ENCODE data around the gene MRPS12. TPM values are rescaled to one million over a fixed set of nuclear protein-coding genes. Genes with fewer than 3 reads are reported as not detected.
A peak's percentile ranks its signal among the peaks of the same experiment; 100 is the strongest.

The MRPS12 gene
- total and polyA plus RNA-seq, 9 of the 15 experiments (the other 6 are each of a cell fraction or from before 2014, with no cell fraction given), result 8.1 to 174 (median 52.0) TPM

- TF ChIP-seq TAF7 (tag; IDR thresholded peaks at IDR 0.05) (no peak), HDAC8 (tag; IDR thresholded peaks at IDR 0.05) (peak; percentile 42; the same call in 1 of the 2 replicates), CSDE1 (IDR thresholded peaks at IDR 0.05) (no peak), ZBTB1 (CRISPR knock-in tag; IDR thresholded peaks at IDR 0.05; ENCODE audit: borderline replicate concordance, low read depth) (peak; percentile 17; the same call in 1 of the 2 replicates), ATF1 (CRISPR knock-in tag; IDR thresholded peaks at IDR 0.05) (no peak), ATF1 (tag; IDR thresholded peaks at IDR 0.05) (no peak; the same call in 1 of the 2 replicates), PHB (CRISPR knock-in tag; IDR thresholded peaks at IDR 0.05) (no peak), MLX (CRISPR knock-in tag; conservative IDR thresholded peaks at IDR 0.05) (no peak), SMARCC2 (IDR thresholded peaks at IDR 0.05; ENCODE audit: low read depth) (no peak), E2F6 (IDR thresholded peaks at IDR 0.05; ENCODE audit: borderline replicate concordance in 1 of 2, extremely low read depth in 1 of 2, insufficient read depth in 1 of 2, insufficient read length in 1 of 2, low read depth in 1 of 2, low read length in 1 of 2, poor library complexity in 1 of 2, severe bottlenecking in 1 of 2) (peak; percentile 72 to 77), RNF219 (CRISPR knock-in tag; IDR thresholded peaks at IDR 0.05) (no peak), ZBTB49 (CRISPR knock-in tag; IDR thresholded peaks at IDR 0.05; ENCODE audit: borderline replicate concordance) (no peak), CREB1 (IDR thresholded peaks at IDR 0.05) (no peak), CREB1 (CRISPR knock-in tag; IDR thresholded peaks at IDR 0.05) (no peak), ZNF717 (CRISPR knock-in tag; IDR thresholded peaks at IDR 0.05) (no peak), THRB (CRISPR knock-in tag; conservative IDR thresholded peaks at IDR 0.05) (no peak), ARNT (IDR thresholded peaks at IDR 0.05) (no peak), MBD2 (IDR thresholded peaks at IDR 0.05; ENCODE audit: borderline replicate concordance, low read depth) (no peak), RBM34 (IDR thresholded peaks at IDR 0.05; ENCODE audit: borderline replicate concordance, insufficient read depth, low read length) (no peak)
These were observed 44.6 kb downstream of the MRPS12 start, which contains the start of gene FBXO17 (continued) for GRCh38 chr19:38975214-38975860.
